IMR-90 (cell line): ENCODE data around the gene ATP5F1D. TPM values are rescaled to one million over a fixed set of nuclear protein-coding genes. Genes with fewer than 3 reads are reported as not detected.
A peak's percentile ranks its signal among the peaks of the same experiment; 100 is the strongest.

ENCODE experiments used
- ATAC-seq: fragments of 200-7000 bp; cut with Tn5 transposase; 2 replicates; pipeline ENCODE4 v1.9.1; 2020; ENCODE audit warnings: low read depth, mild to moderate bottlenecking, moderate library complexity
- BruUV-seq: library from RNA; stranded (reverse); fragments of 400-500 nt; replicated peaks from 2 replicates; lab custom pipeline; 2021; lab: Mats Ljungman, UMichigan
- CTCF ChIA-PET: fragments of 300-600 bp; formaldehyde crosslinking; extraction: SDS; loops from one replicate; lab custom pipeline; 2021; ENCODE audit warnings: antibody characterized with exemption; lab: Yijun Ruan, JAX
- POLR2A ChIA-PET: fragments of 300-600 bp; sonication (Branson Sonifier 250); formaldehyde crosslinking; loops from one replicate; lab custom pipeline; 2022; ENCODE audit warnings: antibody characterized with exemption; ENCODE audit not compliant: unreplicated experiment; lab: Charles Lee
- DNase-seq: peaks from one replicate; pipeline ENCODE4 v3.0.0; 2013
- H2AFZ ChIP-seq: replicated peaks from 2 replicates; pipeline ENCODE3; 2013; ENCODE audit warnings: low read length, mild to moderate bottlenecking; ENCODE audit not compliant: poor library complexity
- H2AK5ac ChIP-seq: 2 replicates; pipeline ENCODE4 v1.6.1; 2013; ENCODE audit warnings: low read depth, low read length, inconsistent platforms
- H2AK9ac ChIP-seq: replicated peaks from 2 replicates; pipeline ENCODE3; 2013; ENCODE audit warnings: mild to moderate bottlenecking, low read depth, low read length, moderate library complexity; ENCODE audit not compliant: poor library complexity
- H2BK120ac ChIP-seq: 2 replicates; pipeline ENCODE4 v1.6.1; 2013; ENCODE audit warnings: low read depth, low read length, inconsistent platforms
- H2BK15ac ChIP-seq: 3 replicates; pipeline ENCODE4 v1.6.1; 2013; ENCODE audit warnings: low read depth, low read length, inconsistent platforms
- H2BK20ac ChIP-seq: 2 replicates; pipeline ENCODE4 v1.6.1; 2013; ENCODE audit warnings: low read depth, mild to moderate bottlenecking, inconsistent platforms, low read length, moderate library complexity
- H2BK5ac ChIP-seq: 2 replicates; pipeline ENCODE4 v1.6.1; 2013; ENCODE audit warnings: mild to moderate bottlenecking, low read depth, low read length, inconsistent platforms; ENCODE audit not compliant: poor library complexity, severe bottlenecking
- H3K14ac ChIP-seq: replicated peaks from 2 replicates; pipeline ENCODE4 v1.6.1; 2013; ENCODE audit warnings: low read depth, low read length, inconsistent platforms
- H3K18ac ChIP-seq: 2 replicates; pipeline ENCODE4 v1.6.1; 2013; ENCODE audit warnings: low read depth, low read length, control low read depth
- H3K23ac ChIP-seq: 2 replicates; pipeline ENCODE4 v1.6.1; 2013; ENCODE audit warnings: low read depth, low read length, inconsistent platforms
- H3K27ac ChIP-seq: 2 replicates; pipeline ENCODE4 v1.5.1; 2013; ENCODE audit warnings: mild to moderate bottlenecking, control low read depth, low read length; ENCODE audit not compliant: insufficient read depth
- H3K27me3 ChIP-seq: 2 replicates; pipeline ENCODE4 v1.6.1; 2013; ENCODE audit warnings: low read length; ENCODE audit not compliant: control insufficient read depth, insufficient read depth
- H3K36me3 ChIP-seq: 2 replicates; pipeline ENCODE4 v1.6.1; 2013; ENCODE audit warnings: low read length, mixed read lengths; ENCODE audit not compliant: control insufficient read depth, insufficient read depth
- H3K4ac ChIP-seq: 2 replicates; pipeline ENCODE4 v1.6.1; 2013; ENCODE audit warnings: low read depth, low read length, inconsistent platforms
- H3K4me1 ChIP-seq: 2 replicates; pipeline ENCODE4 v1.6.1; 2013; ENCODE audit warnings: low read length, mixed read lengths; ENCODE audit not compliant: control insufficient read depth, insufficient read depth
- H3K4me2 ChIP-seq: 2 replicates; pipeline ENCODE4 v1.6.1; 2013; ENCODE audit warnings: low read depth, mild to moderate bottlenecking, control low read depth, low read length, moderate library complexity
- H3K4me3 ChIP-seq: 2 replicates; pipeline ENCODE4 v1.5.1; 2013; ENCODE audit warnings: low read depth, mild to moderate bottlenecking, control low read depth, low read length, moderate library complexity; ENCODE audit not compliant: insufficient read depth
- H3K56ac ChIP-seq: 2 replicates; pipeline ENCODE4 v1.6.1; 2013; ENCODE audit warnings: low read length, inconsistent platforms; ENCODE audit not compliant: insufficient read depth; ENCODE audit errors: extremely low read depth
- H3K79me1 ChIP-seq, 2 experiments: 2 replicates each; pipeline ENCODE4 v1.6.1; 2013; ENCODE audit warnings: low read length in 2 of 2, inconsistent platforms in 1 of 2, low read depth in 1 of 2
- H3K9ac ChIP-seq: 2 replicates; pipeline ENCODE4 v1.6.1; 2013; ENCODE audit warnings: low read depth, low read length, control low read depth
- H3K9me1 ChIP-seq: 2 replicates; pipeline ENCODE4 v1.6.1; 2013; ENCODE audit warnings: low read length, inconsistent platforms; ENCODE audit not compliant: insufficient read depth
- H3K9me3 ChIP-seq: 2 replicates; pipeline ENCODE4 v1.6.1; 2013; ENCODE audit warnings: low read length; ENCODE audit not compliant: control insufficient read depth, insufficient read depth
- H4K20me1 ChIP-seq: 2 replicates; pipeline ENCODE4 v1.6.1; 2013; ENCODE audit warnings: low read length, inconsistent platforms; ENCODE audit not compliant: insufficient read depth
- H4K5ac ChIP-seq: 2 replicates; pipeline ENCODE4 v1.6.1; 2013; ENCODE audit warnings: mild to moderate bottlenecking, low read depth, low read length, control low read depth
- H4K8ac ChIP-seq, 2 experiments: 2 replicates each; pipeline ENCODE4 v1.6.1; 2013; ENCODE audit warnings: low read depth in 2 of 2, low read length in 2 of 2, control low read depth in 1 of 2, inconsistent platforms in 1 of 2
- H4K91ac ChIP-seq: 2 replicates; pipeline ENCODE4 v1.6.1; 2013; ENCODE audit warnings: low read depth, low read length, inconsistent platforms; ENCODE audit not compliant: insufficient read depth
- MAZ ChIP-seq: IDR thresholded peaks from 2 replicates; pipeline ENCODE4 v1.6.1; 2012; ENCODE audit warnings: low read depth, mild to moderate bottlenecking, low read length, improper control_type of control experiment, moderate library complexity, borderline replicate concordance
- NFE2L2 ChIP-seq: fragments of 150-350 bp; IDR thresholded peaks from 2 replicates; pipeline ENCODE4 v1.6.1; 2016; ENCODE audit warnings: low read depth, mild to moderate bottlenecking, low read length
- POLR2A ChIP-seq: IDR thresholded peaks from 2 replicates; pipeline ENCODE4 v1.6.1; 2012; ENCODE audit warnings: mild to moderate bottlenecking, low read depth, low read length
- SMC3 ChIP-seq: fragments of 150-350 bp; IDR thresholded peaks from 2 replicates; pipeline ENCODE4 v1.6.1; 2016; ENCODE audit warnings: low read depth, mild to moderate bottlenecking, antibody characterized with exemption, low read length, moderate library complexity
- WGBS, 2 experiments: methylation state at CpG; one replicate each; pipeline versions ENCODE4 v1.1.5 to v1.1.7; 2013; ENCODE audit warnings: missing lambda C conversion rate in 2 of 2; ENCODE audit not compliant: insufficient read length in 1 of 2; ENCODE audit errors: extremely low coverage in 2 of 2; 5-methylcytosine and 5-hydroxymethylcytosine counted together
- dilution Hi-C: fragments of 300-500 bp; cut with HindIII; formaldehyde crosslinking; loops from one replicate; pipeline ENCODE4 v1.14.3; 2018; ENCODE audit warnings: low sequenced_read_pairs; ENCODE audit not compliant: unreplicated experiment
- in situ Hi-C: fragments of 300-500 bp; cut with MboI; formaldehyde crosslinking; loops from 3 replicates; pipeline ENCODE4 v1.14.3; 2019; ENCODE audit warnings: low sequenced_read_pairs, inconsistent platforms, mixed read lengths
- intact Hi-C: fragments of 100-400 bp; cut with micrococcal nuclease; formaldehyde crosslinking; loops from 2 replicates; pipeline ENCODE4 v1.10.0; 2022
- polyA plus RNA-seq, 3 experiments: library from polyadenylated mRNA; depleted of rRNA; stranded (reverse); fragments of >200 nt; gene quantifications; 2 replicates each; pipeline ENCODE4 v1.2.3, GENCODE V29; 2012; ENCODE audit warnings: low replicate concordance in 1 of 3
- total RNA-seq: library from RNA; depleted of rRNA; stranded (reverse); fragments of >200 nt; gene quantifications from 2 replicates; pipeline ENCODE4 v1.2.3, GENCODE V29; 2012
- TF ChIP-seq, protein P1 (sequence below): conservative IDR thresholded peaks from 2 replicates; pipeline ENCODE4 v1.5.1; 2012; ENCODE audit warnings: mild to moderate bottlenecking, low read depth, low read length, improper control_type of control experiment

The ATP5F1D gene
- total and polyA plus RNA-seq, 2 of the 4 experiments (the other 2 are of a cell fraction) = 7.3 to 140 TPM

DNA sequence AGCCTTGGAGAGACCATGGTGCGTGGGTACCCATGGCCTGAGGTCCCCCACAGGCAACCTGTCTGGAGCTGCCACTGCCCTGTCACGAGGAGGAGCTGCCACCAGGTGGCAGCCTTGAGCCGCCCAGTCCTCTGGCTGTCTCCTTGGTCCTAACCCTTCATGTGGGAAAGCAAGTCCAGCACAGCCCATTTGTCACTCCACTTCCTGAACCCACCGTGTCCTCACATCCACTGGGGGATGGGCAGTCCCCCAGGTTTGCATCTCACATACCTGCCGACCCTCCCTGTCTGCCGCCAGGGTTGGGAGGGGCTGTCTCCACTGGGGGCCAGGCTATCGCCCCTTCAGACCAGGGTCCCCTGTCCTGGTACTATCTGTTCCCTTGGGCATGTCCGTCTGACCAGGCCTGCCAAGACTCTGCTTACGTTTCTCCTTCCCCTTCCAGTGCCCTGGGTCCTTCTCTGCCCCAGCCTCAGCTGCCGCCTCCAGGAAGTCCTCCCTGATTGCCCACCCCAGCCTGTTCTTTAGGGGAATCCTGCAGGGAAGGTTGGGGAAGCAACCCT lies 38.3 kb downstream of the ATP5F1D start (continued):
- TF ChIP-seq SMC3 = peak; percentile 90
- TF ChIP-seq POLR2A = 0 out of 2 replicates have a peak, but pooled peaks have one; percentile 41

DNA sequence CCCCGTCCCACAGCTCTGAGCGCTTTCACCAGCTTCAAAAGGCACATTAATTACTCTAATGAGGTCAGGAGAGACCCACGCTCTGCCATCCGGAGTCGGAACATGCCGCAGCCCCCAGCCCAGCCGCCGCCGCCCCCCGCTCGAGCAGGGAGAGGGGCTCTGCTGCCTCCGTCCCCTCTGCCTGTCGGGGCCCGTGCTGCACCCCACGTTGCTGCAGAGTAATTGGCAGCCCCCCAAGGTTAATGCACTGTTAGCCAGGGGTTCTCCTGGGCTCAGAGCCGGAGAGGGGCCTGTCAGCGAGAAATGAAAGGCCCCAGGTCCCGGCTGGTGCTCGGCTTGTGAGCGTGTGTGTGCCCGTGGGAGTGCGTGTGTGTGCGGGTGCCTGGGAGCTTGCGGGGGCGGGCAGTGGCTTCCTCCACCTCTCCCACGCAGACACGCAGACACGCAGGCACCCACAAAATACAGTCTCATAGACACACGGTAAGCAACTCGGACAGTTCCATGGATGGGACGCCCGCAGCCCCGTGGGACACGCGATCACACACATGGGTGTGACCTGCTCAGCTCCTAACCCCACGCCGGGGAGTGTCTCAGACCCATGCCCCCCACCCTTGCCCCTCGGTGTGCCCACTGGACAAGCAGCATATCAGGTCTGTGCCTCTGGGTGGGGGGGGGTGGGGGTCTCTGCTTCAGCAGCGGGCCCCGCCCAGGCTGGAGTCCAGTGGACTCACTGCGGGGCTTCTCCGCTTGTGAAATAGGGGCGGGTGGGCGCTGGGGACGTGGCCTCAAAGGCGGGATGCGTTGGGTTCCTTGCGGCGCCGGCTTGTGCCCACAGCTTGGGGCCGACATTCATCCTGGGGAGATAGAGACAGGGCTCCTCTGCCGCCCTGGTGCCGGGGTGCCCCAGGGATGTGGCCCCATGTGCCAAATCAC lies 39.4 kb downstream of the ATP5F1D start:
- POLR2A ChIA-PET = interaction anchor here (1.4 kb wide), 1 partner anchor 12 kb away, joined by 3 read pairs; no protein-coding TSS in a partner anchor
- H3K4ac ChIP-seq = no peak overlapping the region
- no peaks in the 10 kb centered on the region for H3K9me3 ChIP-seq
- no peak overlapping the region for H3K23ac ChIP-seq
- no peak overlapping the region for H3K9ac ChIP-seq
- no peak overlapping the region for H4K91ac ChIP-seq
- no peak overlapping the region for H3K4me2 ChIP-seq
- H2BK20ac ChIP-seq = no peak overlapping the region
- no peak overlapping the region for H4K5ac ChIP-seq
- peaks cover 12 to 30% of the 10 kb centered on the region in 2 experiments; a peak in 3 of 4 replicates for H3K79me1 ChIP-seq
- no TSS peak for BruUV-seq
- H3K27me3 ChIP-seq = peaks cover 21% of the 10 kb centered on the region
- peaks cover 19% of the 10 kb centered on the region for H4K20me1 ChIP-seq
- no peak overlapping the region for H2BK120ac ChIP-seq
- no peak for TF ChIP-seq MAZ
- TF ChIP-seq, protein P1, sequence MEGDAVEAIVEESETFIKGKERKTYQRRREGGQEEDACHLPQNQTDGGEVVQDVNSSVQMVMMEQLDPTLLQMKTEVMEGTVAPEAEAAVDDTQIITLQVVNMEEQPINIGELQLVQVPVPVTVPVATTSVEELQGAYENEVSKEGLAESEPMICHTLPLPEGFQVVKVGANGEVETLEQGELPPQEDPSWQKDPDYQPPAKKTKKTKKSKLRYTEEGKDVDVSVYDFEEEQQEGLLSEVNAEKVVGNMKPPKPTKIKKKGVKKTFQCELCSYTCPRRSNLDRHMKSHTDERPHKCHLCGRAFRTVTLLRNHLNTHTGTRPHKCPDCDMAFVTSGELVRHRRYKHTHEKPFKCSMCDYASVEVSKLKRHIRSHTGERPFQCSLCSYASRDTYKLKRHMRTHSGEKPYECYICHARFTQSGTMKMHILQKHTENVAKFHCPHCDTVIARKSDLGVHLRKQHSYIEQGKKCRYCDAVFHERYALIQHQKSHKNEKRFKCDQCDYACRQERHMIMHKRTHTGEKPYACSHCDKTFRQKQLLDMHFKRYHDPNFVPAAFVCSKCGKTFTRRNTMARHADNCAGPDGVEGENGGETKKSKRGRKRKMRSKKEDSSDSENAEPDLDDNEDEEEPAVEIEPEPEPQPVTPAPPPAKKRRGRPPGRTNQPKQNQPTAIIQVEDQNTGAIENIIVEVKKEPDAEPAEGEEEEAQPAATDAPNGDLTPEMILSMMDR = no peak
- TF ChIP-seq NFE2L2 = no peak
- H3K56ac ChIP-seq = no peak overlapping the region
- H2BK15ac ChIP-seq = no peak overlapping the region
- in situ Hi-C loops (loop anchor here (5.0 kb wide), 1 partner anchor 81 kb away; no protein-coding TSS in a partner anchor), intact Hi-C loops (no loop called here), dilution Hi-C loops (no loop called here)
- no peak for ATAC-seq
- peaks cover 8% of the 10 kb centered on the region for H3K36me3 ChIP-seq
- H3K4me3 ChIP-seq = no peak overlapping the region
- CTCF ChIA-PET = interaction anchor here (1.7 kb wide), 1 partner anchor 11 kb away, joined by 8 read pairs; the partner anchor contains the start of gene CIRBP
- WGBS, 2 experiments = 90% methylated on average over 22 of the region's 53 CpGs; no CpG with 5 or more reads in 1 of the 2 experiments
- H3K4me1 ChIP-seq = peaks cover 5% of the 10 kb centered on the region
- no peak overlapping the region for H3K14ac ChIP-seq
- peak overlapping the region; percentile 72 for H2AK9ac ChIP-seq
- no peak overlapping the region for H3K18ac ChIP-seq
- H3K27ac ChIP-seq = no peak overlapping the region
- H2AFZ ChIP-seq = no peak overlapping the region
- no peak overlapping the region for H2BK5ac ChIP-seq
- no peaks in the 10 kb centered on the region for H3K9me1 ChIP-seq
- no peak overlapping the region for H2AK5ac ChIP-seq
- no peak for DNase-seq
- no peak overlapping the region for H4K8ac ChIP-seq
